NCI-H2107 (cell line): ENCODE data around the gene TAF11L6.
"Not testable (repeated sequence)": the region's sequence is repeated elsewhere in the genome, so short reads cannot be mapped to it uniquely, and the experiment has no call there.

Experiments
- DNase-seq: peaks from one replicate; lab custom pipeline; 2025; lab: John Stamatoyannopoulos, UW

TAF11L6 gene

DNA sequence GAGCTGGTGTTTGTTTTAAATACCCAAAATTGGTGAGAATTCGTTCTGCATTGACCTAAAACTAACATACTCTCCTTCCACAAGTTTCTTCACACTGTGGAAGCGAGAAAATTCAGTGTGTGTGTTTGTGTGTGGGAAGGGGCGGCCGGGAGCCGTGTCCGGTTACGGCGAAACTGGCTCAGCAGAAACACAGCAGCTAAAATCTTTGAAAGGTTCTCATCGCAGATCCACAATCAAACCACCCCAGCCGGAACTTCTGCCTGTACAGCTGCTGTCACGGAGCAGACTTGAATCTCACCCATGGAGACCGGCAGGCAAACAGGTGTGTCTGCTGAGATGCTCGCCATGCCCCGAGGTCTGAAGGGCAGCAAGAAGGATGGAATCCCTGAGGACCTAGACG is at the start of gene TAF11L6:
TAF11L6 (plus strand) TSS at position 301 of the 400 bp plus-strand sequence.
- DNase-seq = not testable (repeated sequence)

DNA sequence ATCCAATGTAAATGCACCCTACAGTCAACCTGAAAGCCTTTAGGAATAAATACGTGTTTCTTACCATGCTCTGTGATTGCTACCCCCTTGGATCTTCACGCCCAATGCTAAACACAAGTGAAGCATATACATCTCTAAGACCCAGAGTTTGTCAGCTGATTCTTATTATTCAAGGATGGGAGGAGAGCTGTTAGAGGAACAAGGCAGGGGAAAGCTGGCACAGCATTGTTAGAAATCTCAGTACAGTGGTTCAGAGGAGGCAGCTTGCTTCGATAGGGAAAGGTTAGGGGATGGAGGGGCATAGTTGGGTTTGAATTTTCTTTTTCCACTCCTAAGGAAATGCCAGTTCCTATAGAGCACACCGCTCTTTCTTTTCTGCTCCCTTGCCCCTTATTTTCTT is 47.1 kb upstream of the TAF11L6 start:
- no peak for DNase-seq

DNA sequence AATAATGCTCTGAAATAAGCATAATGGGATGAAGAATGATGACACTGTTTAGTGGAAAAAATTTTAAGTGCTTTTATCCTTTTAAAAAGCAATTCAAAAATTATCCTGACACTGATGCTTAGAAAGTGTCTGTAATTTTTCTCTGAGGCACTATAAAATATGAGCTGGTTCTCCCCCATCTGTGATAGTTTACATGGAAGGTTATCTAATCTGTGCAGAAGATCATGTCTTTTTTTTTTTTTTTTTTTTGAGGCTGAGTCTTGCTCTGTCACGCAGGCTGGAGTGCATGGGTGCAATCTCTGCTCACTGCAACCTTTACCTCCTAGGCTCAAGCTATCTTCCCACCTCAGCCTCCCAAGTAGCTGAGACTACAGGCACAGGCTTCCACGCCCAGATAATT is 45.7 kb upstream of the TAF11L6 start:
- no peak for DNase-seq

DNA sequence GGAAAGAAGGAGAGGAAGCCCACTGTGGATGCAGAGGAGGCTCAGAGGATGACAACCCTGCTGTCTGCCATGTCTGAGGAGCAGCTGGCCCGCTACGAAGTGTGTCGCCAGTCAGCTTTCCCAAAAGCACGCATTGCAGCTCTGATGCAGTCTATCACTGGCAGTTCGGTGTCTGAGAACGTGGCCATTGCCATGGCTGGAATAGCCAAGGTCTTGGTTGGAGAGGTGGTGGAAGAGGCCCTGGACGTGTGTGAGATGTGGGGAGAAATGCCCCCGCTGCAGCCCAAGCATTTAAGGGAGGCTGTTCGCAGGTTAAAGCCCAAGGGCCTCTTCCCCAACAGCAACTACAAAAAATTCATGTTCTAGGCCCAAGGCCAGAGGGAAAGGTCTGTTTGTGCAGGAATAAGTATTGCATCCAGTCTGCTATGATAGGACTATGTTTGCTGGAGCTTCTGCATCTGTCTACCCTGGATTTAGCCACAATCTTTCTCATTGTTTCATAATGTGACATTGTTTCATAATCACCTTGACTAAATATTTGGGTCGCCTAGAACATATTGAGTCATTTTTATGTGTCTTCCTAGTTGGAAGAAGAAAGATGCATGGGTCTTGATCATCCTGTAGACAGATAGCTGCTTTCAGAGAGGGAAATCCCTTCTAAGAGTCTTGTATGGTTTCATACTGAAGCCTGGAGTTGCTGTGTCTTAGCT is 41.9 kb upstream of the TAF11L6 start:
- not testable (repeated sequence) for DNase-seq

DNA sequence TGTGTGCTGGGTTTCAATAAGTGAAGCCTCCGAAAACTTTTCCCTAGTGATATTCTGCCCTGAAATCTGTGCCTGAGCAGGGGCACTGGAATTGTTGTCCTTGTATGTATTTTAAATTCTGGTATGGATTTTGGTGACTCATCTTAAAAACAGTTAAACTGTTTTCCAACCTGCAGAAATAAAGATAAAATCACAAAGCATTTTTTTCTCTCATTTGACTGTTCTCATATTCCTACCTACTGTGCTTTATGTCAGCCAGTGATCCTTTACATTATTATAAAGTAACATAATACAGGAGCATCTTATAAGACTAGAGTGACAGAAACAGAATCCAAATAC is 41.3 kb upstream of the TAF11L6 start:
- DNase-seq = no peak

DNA sequence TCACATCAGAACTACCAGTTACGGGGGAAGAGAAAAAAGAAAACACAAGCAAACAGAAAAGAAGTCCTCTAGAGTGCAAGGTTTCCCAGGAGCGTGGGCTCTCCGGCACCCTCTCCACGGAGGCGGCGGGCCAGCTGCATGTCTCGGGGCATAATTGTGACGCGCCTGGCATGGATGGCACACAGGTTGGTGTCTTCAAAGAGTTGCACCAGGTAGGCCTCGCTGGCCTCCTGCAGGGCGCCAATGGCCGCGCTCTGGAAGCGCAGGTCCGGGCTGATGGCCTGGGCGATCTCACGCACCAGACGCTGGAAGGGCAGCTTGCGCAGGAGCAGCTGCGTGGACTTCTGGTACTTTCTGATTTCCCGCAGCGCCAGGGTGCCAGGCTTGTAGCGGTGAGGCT is 37.2 kb upstream of the TAF11L6 start:
- DNase-seq = not testable (repeated sequence)

DNA sequence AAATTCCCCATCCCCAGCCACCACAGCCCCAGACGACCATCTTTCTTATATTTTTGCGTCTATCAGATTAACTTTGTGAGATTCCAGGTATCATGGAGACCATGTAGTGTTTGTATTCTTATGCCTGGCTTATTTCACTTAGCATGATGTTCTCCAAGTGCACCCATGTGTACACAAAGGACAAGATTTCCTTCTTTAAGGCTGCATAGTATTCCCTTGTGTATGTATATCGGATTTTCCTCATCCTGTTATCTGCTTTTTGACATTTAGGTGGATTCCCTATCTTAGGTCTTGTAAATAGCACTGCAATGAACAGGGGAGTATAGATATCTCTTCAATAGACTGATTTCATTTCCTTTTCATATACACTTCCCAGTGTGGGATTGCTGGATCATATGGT is 35.7 kb upstream of the TAF11L6 start:
- no peak for DNase-seq

DNA sequence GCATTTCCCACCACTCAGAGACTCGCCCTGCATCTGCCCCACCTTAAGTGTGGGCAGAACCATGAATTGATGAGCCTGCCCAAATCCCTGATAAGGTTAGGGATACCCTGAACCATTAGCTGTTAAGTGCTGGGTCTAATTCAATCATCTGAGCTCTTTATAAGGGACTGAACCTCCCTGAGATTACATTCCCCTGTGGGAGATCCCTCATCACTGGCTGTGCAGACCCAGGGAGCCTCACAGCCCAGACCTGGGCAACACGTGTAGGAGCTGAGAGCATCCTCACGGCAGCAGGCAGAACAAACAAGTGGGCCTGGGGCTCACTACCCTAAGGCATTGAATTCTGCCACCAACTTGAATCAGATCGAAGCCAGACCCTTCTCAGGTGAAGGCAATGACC is 31.0 kb upstream of the TAF11L6 start:
- no peak for DNase-seq

DNA sequence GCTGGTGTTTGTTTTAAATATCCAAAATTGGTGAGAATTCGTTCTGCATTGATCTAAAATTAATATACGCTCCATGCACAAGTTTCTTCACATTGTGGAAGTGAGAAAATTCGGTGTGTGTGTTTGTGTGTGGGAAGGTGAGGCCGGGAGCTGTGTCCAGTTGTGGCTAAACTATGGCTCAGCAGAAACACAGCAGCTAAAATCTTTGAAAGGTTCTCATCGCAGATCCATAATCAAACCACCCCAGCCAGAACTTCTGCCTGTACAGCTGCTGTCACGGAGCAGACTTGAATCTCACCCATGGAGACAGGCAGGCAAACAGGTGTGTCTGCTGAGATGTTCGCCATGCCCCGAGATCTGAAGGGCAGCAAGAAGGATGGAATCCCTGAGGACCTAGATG is 30.5 kb upstream of the TAF11L6 start, which contains the start of gene TAF11L2:
TAF11L2 (plus strand) TSS at position 301 of the 400 bp plus-strand sequence.
- DNase-seq = not testable (repeated sequence)

DNA sequence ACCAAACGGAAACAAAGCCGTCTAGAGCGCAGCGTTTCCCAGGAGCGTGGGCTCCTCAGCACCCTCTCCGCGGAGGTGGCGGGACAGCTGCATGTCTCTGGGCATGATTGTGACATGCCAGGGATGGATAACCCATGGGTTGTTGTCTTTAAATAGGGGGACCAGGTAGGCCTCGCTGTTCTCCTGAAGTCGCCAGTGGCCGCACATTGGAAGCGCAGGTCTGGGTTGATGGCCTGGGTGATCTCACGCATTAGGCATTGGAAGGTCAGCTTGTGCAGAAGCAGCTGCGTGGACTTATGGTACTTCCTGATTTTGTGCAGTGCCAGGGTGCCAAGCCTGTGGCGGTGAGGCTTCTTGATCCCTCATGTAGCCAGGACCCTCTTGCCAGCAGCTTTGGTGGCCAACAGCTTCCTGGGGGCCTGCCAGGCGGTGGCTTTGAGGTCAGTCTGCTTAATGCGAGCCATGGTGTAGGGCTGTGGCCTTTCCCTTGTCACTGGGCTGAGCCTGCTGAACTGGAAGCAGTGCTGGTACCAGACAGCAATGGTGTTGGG is 16.6 kb upstream of the TAF11L6 start:
- no peak for DNase-seq

DNA sequence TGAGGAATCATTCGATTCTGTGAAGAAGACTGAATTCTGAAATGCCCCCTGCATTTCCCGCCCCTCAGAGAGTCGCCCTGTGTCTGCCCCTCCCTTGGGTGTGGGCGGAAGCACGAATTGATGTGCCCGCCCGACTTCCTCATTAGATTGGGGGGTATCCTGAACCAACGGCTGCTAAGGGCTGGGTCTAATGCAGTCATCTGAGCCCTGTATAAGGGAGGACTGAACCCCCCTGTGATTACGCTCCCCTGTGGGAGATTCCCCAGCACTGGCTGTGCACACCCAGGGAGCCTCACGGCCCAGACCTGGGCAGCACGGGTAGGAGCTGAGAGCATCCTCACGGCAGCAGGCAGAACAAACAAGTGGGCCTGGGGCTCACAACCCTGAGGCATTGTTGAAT is 10.9 kb upstream of the TAF11L6 start:
- not testable (repeated sequence) for DNase-seq

DNA sequence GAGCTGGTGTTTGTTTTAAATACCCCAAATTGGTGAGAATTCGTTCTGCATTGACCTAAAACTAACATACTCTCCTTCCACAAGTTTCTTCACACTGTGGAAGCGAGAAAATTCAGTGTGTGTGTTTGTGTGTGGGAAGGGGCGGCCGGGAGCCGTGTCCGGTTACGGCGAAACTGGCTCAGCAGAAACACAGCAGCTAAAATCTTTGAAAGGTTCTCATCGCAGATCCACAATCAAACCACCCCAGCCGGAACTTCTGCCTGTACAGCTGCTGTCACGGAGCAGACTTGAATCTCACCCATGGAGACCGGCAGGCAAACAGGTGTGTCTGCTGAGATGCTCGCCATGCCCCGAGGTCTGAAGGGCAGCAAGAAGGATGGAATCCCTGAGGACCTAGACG is 10.4 kb upstream of the TAF11L6 start, which contains the start of gene TAF11L3:
TAF11L3 (plus strand) TSS at position 301 of the 400 bp plus-strand sequence.
- DNase-seq = not testable (repeated sequence)

DNA sequence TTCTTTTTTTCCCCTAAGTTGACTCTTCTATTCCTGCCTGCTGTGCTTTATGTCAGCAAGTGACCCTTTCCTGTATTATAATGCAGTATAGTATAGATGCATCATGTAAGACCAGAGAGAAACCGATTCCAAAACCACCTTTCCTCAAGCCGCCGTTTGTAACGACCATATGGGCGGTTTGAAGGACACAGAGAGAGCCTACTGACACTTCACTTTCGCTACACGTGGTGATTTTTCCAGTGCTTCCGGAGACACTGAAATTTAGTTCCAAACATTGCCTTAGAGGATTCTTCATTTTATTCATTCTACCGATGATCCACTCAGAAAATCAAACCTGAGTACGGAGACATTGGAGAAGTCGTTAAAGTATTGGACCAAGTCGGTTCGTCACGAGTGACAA is 9.0 kb upstream of the TAF11L6 start:
- not testable (repeated sequence) for DNase-seq

DNA sequence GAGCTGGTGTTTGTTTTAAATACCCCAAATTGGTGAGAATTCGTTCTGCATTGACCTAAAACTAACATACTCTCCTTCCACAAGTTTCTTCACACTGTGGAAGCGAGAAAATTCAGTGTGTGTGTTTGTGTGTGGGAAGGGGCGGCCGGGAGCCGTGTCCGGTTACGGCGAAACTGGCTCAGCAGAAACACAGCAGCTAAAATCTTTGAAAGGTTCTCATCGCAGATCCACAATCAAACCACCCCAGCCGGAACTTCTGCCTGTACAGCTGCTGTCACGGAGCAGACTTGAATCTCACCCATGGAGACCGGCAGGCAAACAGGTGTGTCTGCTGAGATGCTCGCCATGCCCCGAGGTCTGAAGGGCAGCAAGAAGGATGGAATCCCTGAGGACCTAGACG is 7.0 kb upstream of the TAF11L6 start, which contains the start of gene TAF11L4:
TAF11L4 (plus strand) TSS at position 301 of the 400 bp plus-strand sequence.
- not testable (repeated sequence) for DNase-seq

DNA sequence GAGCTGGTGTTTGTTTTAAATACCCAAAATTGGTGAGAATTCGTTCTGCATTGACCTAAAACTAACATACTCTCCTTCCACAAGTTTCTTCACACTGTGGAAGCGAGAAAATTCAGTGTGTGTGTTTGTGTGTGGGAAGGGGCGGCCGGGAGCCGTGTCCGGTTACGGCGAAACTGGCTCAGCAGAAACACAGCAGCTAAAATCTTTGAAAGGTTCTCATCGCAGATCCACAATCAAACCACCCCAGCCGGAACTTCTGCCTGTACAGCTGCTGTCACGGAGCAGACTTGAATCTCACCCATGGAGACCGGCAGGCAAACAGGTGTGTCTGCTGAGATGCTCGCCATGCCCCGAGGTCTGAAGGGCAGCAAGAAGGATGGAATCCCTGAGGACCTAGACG is 3.5 kb upstream of the TAF11L6 start, which contains the start of gene TAF11L5:
TAF11L5 (plus strand) TSS at position 301 of the 400 bp plus-strand sequence.
- DNase-seq = not testable (repeated sequence)

DNA sequence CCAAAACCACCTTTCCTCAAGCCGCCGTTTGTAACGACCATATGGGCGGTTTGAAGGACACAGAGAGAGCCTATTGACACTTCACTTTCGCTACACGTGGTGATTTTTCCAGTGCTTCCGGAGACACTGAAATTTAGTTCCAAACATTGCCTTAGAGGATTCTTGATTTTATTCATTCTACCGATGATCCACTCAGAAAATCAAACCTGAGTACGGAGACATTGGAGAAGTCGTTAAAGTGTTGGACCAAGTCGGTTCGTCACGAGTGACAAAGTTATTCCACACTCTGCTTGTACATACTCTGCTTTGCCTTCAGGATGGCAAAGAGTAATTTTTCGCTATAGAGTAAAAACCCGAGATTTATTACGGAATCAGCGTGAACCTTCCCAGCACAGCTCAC is 2.0 kb upstream of the TAF11L6 start:
- DNase-seq = not testable (repeated sequence)
